Activated T-helper 17 cell treated with anti-CD3 and anti-CD28 coated beads, Interleukin-2, amount 50 U/mL, for 72 hours (primary cell): Measurements from ENCODE around the gene SETD4. TPM values are rescaled to one million over a fixed set of nuclear protein-coding genes. Genes with fewer than 3 reads are reported as not detected.
"Not testable (repeated sequence)": the region's sequence is repeated elsewhere in the genome, so short reads cannot be mapped to it uniquely, and the experiment has no call there.

Experiments
- ATAC-seq: fragments of 150-1000 bp; cut with Tn5 transposase; replicated peaks from 2 replicates; pipeline ENCODE4 v1.10.0; 2021; ENCODE audit warnings: mild to moderate bottlenecking, moderate library complexity
- H3K27ac Mint-ChIP-seq: one replicate; pipeline ENCODE4 v1.8.0; 2022; ENCODE audit warnings: mixed read lengths
- H3K27me3 Mint-ChIP-seq: one replicate; pipeline ENCODE4 v1.8.0; 2022; ENCODE audit warnings: mixed read lengths
- H3K36me3 Mint-ChIP-seq: one replicate; pipeline ENCODE4 v1.8.0; 2022; ENCODE audit warnings: low read depth, mild to moderate bottlenecking, mixed read lengths
- H3K4me1 Mint-ChIP-seq: one replicate; pipeline ENCODE4 v1.8.0; 2022; ENCODE audit warnings: mixed read lengths
- H3K4me3 Mint-ChIP-seq: one replicate; pipeline ENCODE4 v1.8.0; 2022; ENCODE audit warnings: mild to moderate bottlenecking, mixed read lengths
- H3K9me3 Mint-ChIP-seq: one replicate; pipeline ENCODE4 v1.8.0; 2022; ENCODE audit warnings: mixed read lengths
- total RNA-seq, 2 donors: library from RNA; stranded (reverse); gene quantifications; one replicate each; pipeline ENCODE4 v1.2.3, GENCODE V29; 2022

SETD4 gene
- total RNA-seq, 2 donors from 2014 or later = 12.0 to 21.5 TPM

- no peaks in the 10 kb centered on the region for H3K4me1 Mint-ChIP-seq
- no peaks in the 10 kb centered on the region for H3K36me3 Mint-ChIP-seq
- H3K9me3 Mint-ChIP-seq = peaks cover 6% of the 10 kb centered on the region
- no peak overlapping the region for H3K4me3 Mint-ChIP-seq
- no peak overlapping the region for H3K27ac Mint-ChIP-seq
- no peak for ATAC-seq
- H3K27me3 Mint-ChIP-seq = peaks cover 6% of the 10 kb centered on the region
These were observed 29.6 kb upstream of the SETD4 start for GRCh38 chr21:36089946-36090345.

GRCh38 chr21:36087362-36088138 lies 27.2 kb upstream of the SETD4 start:
- Mint-ChIP-seq H3K27me3 (no peaks in the 10 kb centered on the region), H3K36me3 (no peaks in the 10 kb centered on the region), H3K4me1 (no peaks in the 10 kb centered on the region), H3K9me3 (no peaks in the 10 kb centered on the region), H3K27ac (no peak overlapping the region), H3K4me3 (no peak overlapping the region)
- no peak for ATAC-seq

- Mint-ChIP-seq H3K4me1 (peaks cover 5% of the 10 kb centered on the region), H3K4me3 (no peak overlapping the region), H3K9me3 (no peaks in the 10 kb centered on the region), H3K36me3 (no peaks in the 10 kb centered on the region), H3K27ac (no peak overlapping the region), H3K27me3 (no peaks in the 10 kb centered on the region)
- no peak for ATAC-seq
These were observed 21.9 kb upstream of the SETD4 start for GRCh38 chr21:36082237-36082664.

GRCh38 chr21:36080386-36080785 lies 20.1 kb upstream of the SETD4 start:
- H3K27ac Mint-ChIP-seq = no peak overlapping the region
- no peak for ATAC-seq
- no peaks in the 10 kb centered on the region for H3K36me3 Mint-ChIP-seq
- H3K4me3 Mint-ChIP-seq = peak overlapping the region; percentile 43
- no peaks in the 10 kb centered on the region for H3K9me3 Mint-ChIP-seq
- peaks cover 19% of the 10 kb centered on the region for H3K4me1 Mint-ChIP-seq
- H3K27me3 Mint-ChIP-seq = no peaks in the 10 kb centered on the region

GRCh38 chr21:36079671-36080070 lies 19.3 kb upstream of the SETD4 start:
- Mint-ChIP-seq H3K27me3 (no peaks in the 10 kb centered on the region), H3K9me3 (no peaks in the 10 kb centered on the region), H3K4me1 (peaks cover 20% of the 10 kb centered on the region), H3K27ac (peak overlapping the region; percentile 21), H3K4me3 (peak overlapping the region; percentile 43), H3K36me3 (no peaks in the 10 kb centered on the region)
- no peak for ATAC-seq

- Mint-ChIP-seq H3K4me3 (peak overlapping the region; percentile 43), H3K4me1 (peaks cover 20% of the 10 kb centered on the region), H3K27ac (peak overlapping the region; percentile 21), H3K27me3 (no peaks in the 10 kb centered on the region), H3K36me3 (no peaks in the 10 kb centered on the region), H3K9me3 (no peaks in the 10 kb centered on the region)
- peak; percentile 88 for ATAC-seq
These were observed 18.8 kb upstream of the SETD4 start for GRCh38 chr21:36079010-36079649.

- no peak overlapping the region for H3K4me3 Mint-ChIP-seq
- H3K4me1 Mint-ChIP-seq = peaks cover 20% of the 10 kb centered on the region
- no peak overlapping the region for H3K27ac Mint-ChIP-seq
These were observed 17.4 kb upstream of the SETD4 start for GRCh38 chr21:36077758-36078157.

GRCh38 chr21:36076878-36077655 lies 16.7 kb upstream of the SETD4 start:
- H3K27ac Mint-ChIP-seq = peak overlapping the region; percentile 23
- no peaks in the 10 kb centered on the region for H3K27me3 Mint-ChIP-seq
- no peak overlapping the region for H3K4me3 Mint-ChIP-seq
- H3K36me3 Mint-ChIP-seq = peaks cover 5% of the 10 kb centered on the region
- H3K4me1 Mint-ChIP-seq = peaks cover 20% of the 10 kb centered on the region
- no peaks in the 10 kb centered on the region for H3K9me3 Mint-ChIP-seq
- no peak for ATAC-seq

More at GRCh38 chr21:36077758-36078157, 17.4 kb upstream of the SETD4 start:
- Mint-ChIP-seq H3K9me3 (no peaks in the 10 kb centered on the region), H3K36me3 (no peaks in the 10 kb centered on the region), H3K27me3 (no peaks in the 10 kb centered on the region)
- no peak for ATAC-seq

GRCh38 chr21:36075953-36076352 lies 15.6 kb upstream of the SETD4 start:
- H3K27ac Mint-ChIP-seq = peak overlapping the region; percentile 68
- peaks cover 16% of the 10 kb centered on the region for H3K36me3 Mint-ChIP-seq
- no peaks in the 10 kb centered on the region for H3K9me3 Mint-ChIP-seq
- H3K4me3 Mint-ChIP-seq = no peak overlapping the region
- peaks cover 26% of the 10 kb centered on the region for H3K4me1 Mint-ChIP-seq
- no peak for ATAC-seq
- H3K27me3 Mint-ChIP-seq = no peaks in the 10 kb centered on the region

GRCh38 chr21:36075171-36075570 lies 14.8 kb upstream of the SETD4 start:
- Mint-ChIP-seq H3K4me1 (peaks cover 31% of the 10 kb centered on the region), H3K9me3 (no peaks in the 10 kb centered on the region), H3K27me3 (no peaks in the 10 kb centered on the region), H3K36me3 (peaks cover 23% of the 10 kb centered on the region), H3K4me3 (no peak overlapping the region), H3K27ac (peak overlapping the region; percentile 68)
- ATAC-seq = no peak

GRCh38 chr21:36073911-36074310 lies 13.6 kb upstream of the SETD4 start:
- not testable (repeated sequence) for H3K4me3 Mint-ChIP-seq, H3K27ac Mint-ChIP-seq
- peaks cover 23% of the 10 kb centered on the region for H3K36me3 Mint-ChIP-seq

GRCh38 chr21:36073181-36073580 lies 12.9 kb upstream of the SETD4 start:
- Mint-ChIP-seq H3K4me3 (no peak overlapping the region), H3K4me1 (peaks cover 31% of the 10 kb centered on the region), H3K27me3 (no peaks in the 10 kb centered on the region)

More at GRCh38 chr21:36073911-36074310, 13.6 kb upstream of the SETD4 start:
- H3K9me3 Mint-ChIP-seq, H3K27me3 Mint-ChIP-seq, ATAC-seq: not testable (repeated sequence)
- peaks cover 30% of the 10 kb centered on the region for H3K4me1 Mint-ChIP-seq

GRCh38 chr21:36072453-36073162 lies 12.3 kb upstream of the SETD4 start:
- Mint-ChIP-seq H3K4me1 (peaks cover 31% of the 10 kb centered on the region), H3K4me3 (peak overlapping the region; percentile 65), H3K36me3 (peaks cover 23% of the 10 kb centered on the region), H3K27ac (no peak overlapping the region), H3K27me3 (no peaks in the 10 kb centered on the region), H3K9me3 (no peaks in the 10 kb centered on the region)
- no peak for ATAC-seq

More at GRCh38 chr21:36073181-36073580, 12.9 kb upstream of the SETD4 start:
- H3K27ac Mint-ChIP-seq = no peak overlapping the region
- no peaks in the 10 kb centered on the region for H3K9me3 Mint-ChIP-seq
- peaks cover 23% of the 10 kb centered on the region for H3K36me3 Mint-ChIP-seq
- ATAC-seq = no peak

GRCh38 chr21:36070999-36071398 lies 10.7 kb upstream of the SETD4 start:
- Mint-ChIP-seq H3K27me3 (no peaks in the 10 kb centered on the region), H3K4me1 (peaks cover 22% of the 10 kb centered on the region), H3K27ac (no peak overlapping the region), H3K4me3 (peak overlapping the region; percentile 65), H3K9me3 (no peaks in the 10 kb centered on the region), H3K36me3 (peaks cover 23% of the 10 kb centered on the region)
- no peak for ATAC-seq
